Activated naive CD4-positive, alpha-beta T cell treated with anti-CD3 and anti-CD28 coated beads for 36 hours (primary cell): Measurements from ENCODE around the gene RPS6KA5. TPM values are rescaled to one million over a fixed set of nuclear protein-coding genes. Genes with fewer than 3 reads are reported as not detected.
A peak's percentile ranks its signal among the peaks of the same experiment; 100 is the strongest.
"Not testable (repeated sequence)": the region's sequence is repeated elsewhere in the genome, so short reads cannot be mapped to it uniquely, and the experiment has no call there.

Source experiments
- CTCF ChIA-PET: fragments of 350-600 bp; sonication (Branson Sonifier 250); formaldehyde crosslinking; loops from one replicate; lab custom pipeline; 2021; ENCODE audit warnings: antibody characterized with exemption; lab: Charles Lee
- DNase-seq: peaks from one replicate; pipeline ENCODE4 v3.0.0-alpha.2; 2020
- H3K27ac Mint-ChIP-seq: one replicate; pipeline ENCODE4 v1.8.0; 2021; ENCODE audit warnings: mild to moderate bottlenecking, mixed read lengths
- H3K27me3 Mint-ChIP-seq: one replicate; pipeline ENCODE4 v1.8.0; 2021; ENCODE audit warnings: low read depth, mixed read lengths
- H3K36me3 Mint-ChIP-seq: one replicate; pipeline ENCODE4 v1.8.0; 2021; ENCODE audit warnings: low read depth, mixed read lengths
- H3K4me1 Mint-ChIP-seq: one replicate; pipeline ENCODE4 v1.8.0; 2021; ENCODE audit warnings: low read depth, mixed read lengths
- H3K4me3 Mint-ChIP-seq: one replicate; pipeline ENCODE4 v1.8.0; 2021; ENCODE audit warnings: mild to moderate bottlenecking, moderate library complexity, mixed read lengths
- H3K9me3 Mint-ChIP-seq: one replicate; pipeline ENCODE4 v1.8.0; 2021; ENCODE audit warnings: mixed read lengths
- intact Hi-C: fragments of 100-400 bp; cut with micrococcal nuclease; formaldehyde crosslinking; loops from one replicate; pipeline ENCODE4 v1.15.1; 2023
- total RNA-seq, 2 experiments: library from RNA; stranded (reverse); gene quantifications; one replicate each; pipeline ENCODE4 v1.2.3, GENCODE V29; 2021

Gene RPS6KA5
- total RNA-seq: 10 to 100 TPM; 10.0 to 12.0 TPM

DNA sequence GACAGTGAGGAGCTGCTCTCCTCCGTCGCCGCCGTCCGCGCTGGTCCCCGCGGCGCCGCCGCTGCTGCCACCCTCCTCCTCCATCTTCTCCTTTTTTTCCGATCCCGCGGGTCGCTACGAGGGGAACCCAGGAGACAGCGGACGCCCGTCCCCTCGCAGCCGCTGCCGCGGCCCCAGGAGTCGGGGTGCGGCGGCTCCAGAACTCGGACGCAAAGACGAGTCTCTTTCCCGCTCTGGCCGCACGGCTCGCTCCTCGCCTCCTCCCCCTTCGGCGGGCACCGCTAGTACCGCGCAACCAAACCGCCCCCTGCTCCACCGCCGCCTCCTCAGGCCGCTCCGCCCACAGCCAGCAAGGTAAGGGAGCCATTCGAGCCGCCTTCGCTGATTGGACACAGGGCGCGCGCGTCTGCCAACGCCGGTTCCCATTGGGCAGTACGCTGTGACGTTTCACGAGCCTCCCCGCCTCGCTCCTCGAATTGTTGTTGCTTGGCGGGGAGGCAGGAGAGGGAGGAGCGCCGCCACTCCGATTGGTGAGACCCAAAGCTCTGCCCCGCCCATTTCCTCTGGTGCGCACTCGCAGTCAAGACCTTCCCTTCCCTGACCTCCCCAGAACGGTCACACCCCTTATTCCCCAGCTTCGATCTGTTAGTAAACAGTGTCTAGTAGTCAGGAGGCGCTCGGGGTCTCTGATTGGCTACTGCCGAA, at the start of gene RPS6KA5:
TSS of gene RPS6KA5 (minus strand) at position 291 of the 705 bp plus-strand sequence. CDS start at position 84, 207 bp downstream.
- CTCF ChIA-PET: interaction anchor here (0.9 to 2.8 kb wide), 11 partner anchors 13 to 117 kb away, joined by 3 to 17 read pairs (median 4); partner anchors contain the start of gene DGLUCY
- Mint-ChIP-seq H3K4me1 (peaks cover 44% of the 10 kb centered on the region), H3K36me3 (no peaks in the 10 kb centered on the region), H3K27me3 (no peaks in the 10 kb centered on the region), H3K27ac (peak within 1 kb of the TSS; percentile 26), H3K4me3 (peak within 1 kb of the TSS; percentile 82), H3K9me3 (peaks cover 2% of the 10 kb centered on the region)
- DNase-seq: peak; percentile 100
- intact Hi-C loops: loop anchor here (1.0 to 10.0 kb wide), 17 partner anchors 24 to 1106 kb away; partner anchors contain the start of genes CCDC88C, DGLUCY, EFCAB11 and NRDE2

DNA sequence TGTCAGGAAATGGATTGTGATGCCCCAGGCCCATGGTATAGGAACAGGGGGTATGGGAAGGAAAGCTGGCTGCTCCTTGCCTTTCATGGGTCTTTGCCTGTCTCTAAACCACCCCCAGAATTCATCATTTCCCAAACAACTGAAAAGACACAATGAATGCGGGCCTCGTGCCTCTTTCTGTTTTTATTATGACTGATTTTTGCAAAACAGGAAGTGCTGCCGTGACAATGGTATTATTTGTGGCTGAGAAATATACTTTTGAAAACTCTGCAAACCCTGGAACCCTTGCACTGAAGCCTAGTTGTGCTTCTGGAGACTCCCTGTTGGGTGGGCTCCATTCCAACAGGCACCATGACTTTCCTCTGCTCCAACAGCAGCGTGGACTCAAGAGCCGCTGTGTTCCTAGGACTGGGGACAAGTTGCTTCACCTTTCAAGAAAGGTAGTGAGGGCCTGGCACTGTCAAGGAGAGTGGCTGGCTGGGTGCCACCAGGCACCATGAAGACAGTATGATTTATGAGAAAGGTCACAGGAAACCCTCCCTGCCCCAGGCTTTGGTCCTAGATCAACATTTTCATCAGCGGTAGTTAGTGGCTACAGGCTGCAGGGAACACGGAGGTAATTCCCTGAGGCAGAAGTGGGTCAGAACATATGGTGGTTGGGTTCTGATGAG, 48.6 kb upstream of the RPS6KA5 start:
- peak; percentile 68 for DNase-seq
- intact Hi-C loops: no loop called here
- H3K36me3 Mint-ChIP-seq: no peaks in the 10 kb centered on the region
- CTCF ChIA-PET: no interaction called here
- peak overlapping the region; percentile 89 for H3K27ac Mint-ChIP-seq
- no peaks in the 10 kb centered on the region for H3K27me3 Mint-ChIP-seq
- no peaks in the 10 kb centered on the region for H3K9me3 Mint-ChIP-seq
- peak overlapping the region; percentile 3 for H3K4me3 Mint-ChIP-seq
- H3K4me1 Mint-ChIP-seq: peaks cover 44% of the 10 kb centered on the region

DNA sequence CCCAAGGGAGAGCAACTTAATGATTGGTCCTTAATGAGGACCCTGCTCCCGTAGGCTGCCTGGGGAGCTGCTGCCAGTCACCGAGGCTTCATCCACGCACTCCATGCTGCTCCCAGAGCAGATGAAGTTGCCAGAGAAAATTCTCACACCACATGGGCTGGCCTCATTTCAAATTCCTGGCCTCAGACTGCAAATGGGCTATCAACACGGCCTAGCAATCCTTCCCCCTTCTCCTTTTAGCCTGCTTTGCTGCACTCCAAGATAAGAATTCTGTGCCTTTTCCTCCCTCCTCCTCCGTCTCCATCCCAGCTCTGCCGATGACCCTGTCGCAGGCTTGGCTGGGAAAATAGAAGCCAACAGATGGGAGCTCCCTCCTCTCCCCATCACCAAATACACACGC, 42.7 kb upstream of the RPS6KA5 start:
- no peaks in the 10 kb centered on the region for H3K36me3 Mint-ChIP-seq
- intact Hi-C loops: no loop called here
- H3K4me1 Mint-ChIP-seq: peaks cover 7% of the 10 kb centered on the region
- H3K9me3 Mint-ChIP-seq: no peaks in the 10 kb centered on the region
- CTCF ChIA-PET: interaction anchor here (1.3 kb wide), 1 partner anchor 200 kb away, joined by 6 read pairs; no protein-coding TSS in a partner anchor
- H3K4me3 Mint-ChIP-seq: no peak overlapping the region
- no peak for DNase-seq
- no peaks in the 10 kb centered on the region for H3K27me3 Mint-ChIP-seq
- H3K27ac Mint-ChIP-seq: no peak overlapping the region

DNA sequence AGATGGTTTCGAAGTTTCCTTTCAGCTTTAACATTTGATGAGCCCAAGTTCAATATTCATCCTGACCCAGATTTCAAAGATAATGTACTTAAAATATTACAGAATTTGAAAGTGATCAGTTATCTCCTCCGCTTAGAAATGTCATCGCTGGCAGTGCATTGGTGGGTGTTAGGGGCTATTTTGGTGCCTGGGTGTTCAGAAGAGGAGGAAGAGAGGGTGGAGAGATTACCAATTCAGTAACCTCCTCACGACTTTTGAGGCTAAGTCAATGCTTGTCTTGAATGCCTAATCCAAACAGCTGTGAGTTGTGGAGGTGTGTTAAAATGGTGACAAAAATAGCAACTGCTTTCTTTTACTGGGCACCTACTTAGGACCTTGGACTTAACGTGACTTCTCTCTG, 39.7 kb upstream of the RPS6KA5 start:
- Mint-ChIP-seq H3K4me3 (no peak overlapping the region), H3K27me3 (peaks cover 2% of the 10 kb centered on the region), H3K9me3 (no peaks in the 10 kb centered on the region), H3K4me1 (no peaks in the 10 kb centered on the region), H3K36me3 (no peaks in the 10 kb centered on the region), H3K27ac (no peak overlapping the region)
- no peak for DNase-seq
- intact Hi-C loops: no loop called here
- CTCF ChIA-PET: no interaction called here

DNA sequence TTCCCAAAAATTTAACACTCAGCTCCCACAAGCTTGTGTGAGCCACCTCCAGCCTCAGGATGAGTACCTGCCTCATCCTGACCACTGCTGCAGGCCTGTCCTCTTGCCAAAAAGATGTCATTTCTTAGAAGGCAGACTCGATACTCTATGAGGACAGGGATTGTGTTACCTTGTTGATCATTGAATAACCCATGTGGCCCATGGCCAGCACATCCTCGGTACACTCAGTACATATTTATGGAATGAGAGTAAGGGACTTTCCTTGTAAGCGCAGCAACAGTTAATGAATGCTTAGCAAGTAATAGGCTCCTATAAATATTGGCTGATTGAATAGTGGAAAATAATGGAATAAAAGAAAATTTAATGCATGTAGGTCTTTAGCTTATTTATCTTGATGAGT, 38.1 kb upstream of the RPS6KA5 start:
- intact Hi-C loops: no loop called here
- CTCF ChIA-PET: interaction anchor here (0.6 to 1.3 kb wide), 2 partner anchors 14 to 40 kb away, joined by 3 read pairs; no protein-coding TSS in a partner anchor
- Mint-ChIP-seq H3K4me1 (no peaks in the 10 kb centered on the region), H3K9me3 (no peaks in the 10 kb centered on the region), H3K36me3 (no peaks in the 10 kb centered on the region), H3K4me3 (no peak overlapping the region), H3K27me3 (peaks cover 2% of the 10 kb centered on the region), H3K27ac (no peak overlapping the region)
- DNase-seq: no peak

DNA sequence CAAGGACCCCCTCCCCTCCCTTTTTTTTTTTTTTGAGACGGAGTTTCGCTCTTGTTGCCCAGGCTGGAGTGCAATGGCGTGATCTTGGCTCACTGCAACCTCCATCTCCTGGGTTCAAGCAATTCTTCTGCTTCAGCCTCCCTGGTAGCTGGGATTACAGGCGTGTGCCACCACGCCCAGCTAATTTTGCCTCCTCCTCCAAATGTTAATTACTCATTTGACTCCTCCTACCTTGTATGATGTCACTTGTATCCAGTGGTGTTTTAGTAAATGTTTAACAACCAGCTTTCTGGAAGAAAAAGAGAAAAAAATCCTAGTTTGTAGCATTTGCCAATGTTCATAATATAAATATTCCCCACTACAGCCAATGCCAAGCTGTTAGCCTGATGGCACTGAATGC, 37.2 kb upstream of the RPS6KA5 start:
- CTCF ChIA-PET: interaction anchor here (1.2 to 1.3 kb wide), 2 partner anchors 17 to 41 kb away, joined by 3 to 5 read pairs; no protein-coding TSS in a partner anchor
- H3K4me3 Mint-ChIP-seq, H3K27ac Mint-ChIP-seq, H3K4me1 Mint-ChIP-seq, H3K27me3 Mint-ChIP-seq, H3K36me3 Mint-ChIP-seq, H3K9me3 Mint-ChIP-seq, intact Hi-C loops, DNase-seq: not testable (repeated sequence)

DNA sequence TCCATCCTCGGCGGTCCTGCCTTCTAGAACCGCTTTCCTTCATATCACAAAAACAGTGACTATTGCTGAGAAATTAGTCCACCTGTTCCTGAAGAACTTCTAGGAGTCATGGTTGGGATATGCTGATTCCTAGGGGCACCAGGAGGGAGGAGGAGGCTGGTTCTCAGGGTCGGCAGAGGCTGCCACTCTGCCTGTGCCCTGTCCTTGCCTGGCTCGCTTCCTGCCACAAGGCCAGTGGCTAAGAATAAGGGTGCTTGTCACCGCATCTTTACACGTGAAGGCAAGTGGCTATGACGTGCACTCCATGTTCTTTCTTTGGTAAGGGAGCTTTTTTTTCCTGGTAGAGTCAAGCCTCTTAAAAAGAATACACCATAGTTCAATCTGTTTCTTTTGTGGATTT, 34.7 kb upstream of the RPS6KA5 start:
- CTCF ChIA-PET: interaction anchor here (0.6 to 1.4 kb wide), 2 partner anchors 19 to 23 kb away, joined by 3 to 7 read pairs; partner anchors contain the start of gene DGLUCY
- intact Hi-C loops: no loop called here
- H3K4me3 Mint-ChIP-seq: no peak overlapping the region

DNA sequence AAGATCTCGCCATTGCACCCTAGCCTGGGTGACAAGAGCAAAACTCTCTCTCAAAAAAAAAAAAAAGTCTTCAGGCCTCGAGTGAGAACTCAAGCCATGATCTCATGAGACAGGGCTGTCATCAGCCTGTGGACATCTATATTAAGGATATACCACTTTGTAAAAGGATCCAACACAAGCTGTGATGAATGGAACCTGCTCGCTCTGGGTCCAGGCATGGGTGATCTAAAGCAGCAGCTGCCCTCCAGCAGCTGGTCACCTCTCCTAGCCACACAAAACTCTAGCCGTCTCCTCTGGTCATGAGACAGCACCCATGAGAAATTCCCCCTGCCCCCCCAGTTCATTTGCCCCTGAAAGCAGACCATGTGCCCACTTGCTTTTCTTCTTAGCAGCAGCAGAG, 34.3 kb upstream of the RPS6KA5 start:
- peaks cover 2% of the 10 kb centered on the region for H3K27me3 Mint-ChIP-seq
- no peak overlapping the region for H3K4me3 Mint-ChIP-seq
- intact Hi-C loops: no loop called here
- CTCF ChIA-PET: interaction anchor here (0.6 to 1.4 kb wide), 2 partner anchors 19 to 23 kb away, joined by 3 to 7 read pairs; partner anchors contain the start of gene DGLUCY
- H3K4me1 Mint-ChIP-seq: no peaks in the 10 kb centered on the region
- no peaks in the 10 kb centered on the region for H3K36me3 Mint-ChIP-seq
- H3K9me3 Mint-ChIP-seq: no peaks in the 10 kb centered on the region
- no peak for DNase-seq
- no peak overlapping the region for H3K27ac Mint-ChIP-seq

More for the DNA sequence above, 34.7 kb upstream of the RPS6KA5 start:
- H3K36me3 Mint-ChIP-seq: no peaks in the 10 kb centered on the region
- no peak overlapping the region for H3K27ac Mint-ChIP-seq
- no peaks in the 10 kb centered on the region for H3K9me3 Mint-ChIP-seq
- no peaks in the 10 kb centered on the region for H3K4me1 Mint-ChIP-seq
- no peak for DNase-seq
- H3K27me3 Mint-ChIP-seq: peaks cover 2% of the 10 kb centered on the region

DNA sequence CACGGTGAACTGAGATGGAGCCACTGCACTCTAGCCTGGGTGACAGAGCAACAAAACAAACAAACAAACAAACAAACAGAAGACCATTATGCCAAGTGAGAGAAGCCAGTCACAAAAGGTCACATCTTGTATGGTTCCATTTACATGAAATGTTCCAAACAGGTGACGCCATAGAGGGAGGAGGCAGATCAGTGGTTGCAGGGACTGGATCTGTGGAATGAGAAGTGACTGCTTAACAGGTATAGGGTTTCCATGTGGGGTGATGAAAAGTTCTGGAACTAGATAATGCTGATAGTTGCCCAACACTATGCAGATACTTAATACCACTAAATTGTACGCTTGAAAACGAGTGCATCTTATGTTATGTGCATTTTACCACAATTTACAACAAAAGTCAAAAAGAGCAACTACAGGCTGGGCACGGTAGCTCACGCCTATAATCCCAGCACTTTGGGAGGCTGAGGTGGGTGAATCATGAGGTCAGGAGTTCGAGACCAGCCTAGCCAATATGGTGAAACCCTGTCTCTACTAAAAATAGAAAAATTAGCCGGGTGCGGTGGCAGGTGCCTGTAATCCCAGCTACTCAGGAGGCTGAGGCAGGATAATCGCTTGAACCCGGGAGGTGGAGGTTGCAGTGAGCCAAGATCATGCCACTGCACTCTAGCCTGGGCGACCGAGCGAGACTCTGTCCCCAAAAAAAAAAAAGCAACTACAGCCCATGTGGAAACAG, 33.5 kb upstream of the RPS6KA5 start:
- H3K27ac Mint-ChIP-seq, CTCF ChIA-PET, H3K9me3 Mint-ChIP-seq: not testable (repeated sequence)

DNA sequence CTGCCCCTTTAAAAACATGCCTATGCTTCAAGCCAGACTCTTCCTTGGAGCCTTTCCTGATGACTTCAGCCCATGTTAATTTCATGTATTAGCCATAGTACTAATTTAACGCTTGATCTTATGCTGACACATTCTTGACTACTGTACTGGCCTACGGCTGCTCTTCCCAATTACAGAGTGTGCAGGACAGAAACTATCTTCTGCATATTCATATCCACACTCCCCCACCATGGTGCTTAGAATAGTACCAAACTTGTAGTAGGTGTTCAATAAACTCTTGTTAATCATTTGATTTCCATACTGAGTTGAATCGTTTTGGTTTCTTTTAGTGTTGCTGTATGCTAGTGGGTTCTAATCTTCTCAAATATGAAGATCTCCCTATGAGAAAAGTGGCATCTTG, 31.6 kb upstream of the RPS6KA5 start:
- peaks cover 9% of the 10 kb centered on the region for H3K4me1 Mint-ChIP-seq
- intact Hi-C loops: no loop called here
- no peaks in the 10 kb centered on the region for H3K27me3 Mint-ChIP-seq
- H3K36me3 Mint-ChIP-seq: no peaks in the 10 kb centered on the region
- no peak overlapping the region for H3K4me3 Mint-ChIP-seq
- no peaks in the 10 kb centered on the region for H3K9me3 Mint-ChIP-seq
- CTCF ChIA-PET: no interaction called here
- DNase-seq: no peak
- no peak overlapping the region for H3K27ac Mint-ChIP-seq

More for the DNA sequence above, 33.5 kb upstream of the RPS6KA5 start:
- H3K36me3 Mint-ChIP-seq, H3K4me3 Mint-ChIP-seq, H3K4me1 Mint-ChIP-seq, H3K27me3 Mint-ChIP-seq, DNase-seq, intact Hi-C loops: not testable (repeated sequence)

DNA sequence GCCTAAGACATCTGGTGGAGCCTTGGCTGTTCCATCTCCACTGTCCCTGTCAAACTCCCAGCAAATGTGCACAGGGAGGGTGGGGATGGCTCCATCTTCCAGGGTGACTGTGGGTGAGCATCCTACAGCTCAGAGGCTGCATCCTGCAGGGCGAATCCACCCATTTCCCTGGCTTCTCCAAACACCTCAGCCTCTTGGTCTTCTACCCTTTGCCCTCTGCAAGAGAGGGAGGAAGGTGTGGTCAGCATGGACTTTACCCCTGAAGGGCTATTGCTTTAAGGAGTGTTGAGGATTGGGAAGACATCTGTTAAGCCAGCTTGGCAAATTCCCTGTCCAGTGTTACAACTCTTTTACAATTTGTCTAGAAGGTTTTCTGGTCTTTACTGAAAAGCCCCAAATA, 30.3 kb upstream of the RPS6KA5 start:
- H3K27ac Mint-ChIP-seq: no peak overlapping the region
- H3K27me3 Mint-ChIP-seq: no peaks in the 10 kb centered on the region
- H3K4me1 Mint-ChIP-seq: peaks cover 11% of the 10 kb centered on the region
- no peak overlapping the region for H3K4me3 Mint-ChIP-seq
- H3K36me3 Mint-ChIP-seq: no peaks in the 10 kb centered on the region
- CTCF ChIA-PET: interaction anchor here (0.7 to 1.0 kb wide), 2 partner anchors 187 to 1437 kb away, joined by 3 to 4 read pairs; no protein-coding TSS in a partner anchor
- intact Hi-C loops: no loop called here
- DNase-seq: no peak
- no peaks in the 10 kb centered on the region for H3K9me3 Mint-ChIP-seq

DNA sequence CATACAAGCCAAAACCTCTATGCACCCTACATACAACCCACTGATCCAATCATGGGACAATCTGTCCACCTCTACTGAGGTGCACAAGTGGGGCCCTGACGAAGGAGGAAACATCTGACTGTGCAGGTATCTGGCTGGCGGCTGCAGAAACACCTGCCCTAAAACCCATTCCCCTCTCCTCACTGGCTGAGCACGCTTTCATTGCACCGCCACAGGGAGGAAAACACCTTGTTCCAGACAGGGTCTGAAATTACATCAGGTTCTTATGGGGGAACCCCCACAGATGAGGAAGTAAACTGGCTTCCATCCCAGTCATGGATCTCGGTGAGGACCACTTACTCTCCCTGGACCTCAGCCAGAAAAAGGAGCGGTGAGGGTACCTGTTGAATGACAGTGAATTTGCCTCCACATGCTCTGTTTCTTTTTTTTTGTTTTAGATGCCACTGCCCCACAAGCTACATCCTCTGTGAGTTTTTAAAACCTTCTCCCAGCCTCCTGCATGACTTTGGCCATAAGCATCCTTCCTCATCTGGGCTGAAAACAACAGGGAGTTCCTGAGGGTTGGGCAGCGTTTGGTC, 29.6 kb upstream of the RPS6KA5 start:
- Mint-ChIP-seq H3K27me3 (no peaks in the 10 kb centered on the region), H3K4me1 (peaks cover 11% of the 10 kb centered on the region), H3K9me3 (no peaks in the 10 kb centered on the region), H3K27ac (no peak overlapping the region), H3K4me3 (no peak overlapping the region), H3K36me3 (no peaks in the 10 kb centered on the region)
- DNase-seq: no peak
- intact Hi-C loops: no loop called here
- CTCF ChIA-PET: no interaction called here
